OCI-LY1 (cell line): ENCODE data around the gene KAT2B.

Experiments used
- H2AFZ ChIP-seq: fragments of 200-600 bp; sonication (generic), shearing (Covaris generic); 2 replicates; pipeline ENCODE4 v1.6.0; 2014; ENCODE audit warnings: antibody characterized with exemption, mild to moderate bottlenecking, low read length
- H3F3A ChIP-seq: fragments of 200-600 bp; sonication (generic), shearing (Covaris generic); 2 replicates; pipeline ENCODE4 v1.6.0; 2014; ENCODE audit warnings: mild to moderate bottlenecking, antibody characterized with exemption, low read length, moderate library complexity; ENCODE audit not compliant: insufficient read depth
- H3K27ac ChIP-seq: fragments of 200-600 bp; sonication (generic); 2 replicates; pipeline ENCODE4 v1.5.1; 2014; ENCODE audit warnings: low read length, mixed run types, mild to moderate bottlenecking, low read depth; ENCODE audit not compliant: poor library complexity, severe bottlenecking
- H3K27me3 ChIP-seq: fragments of 200-600 bp; sonication (generic); 2 replicates; pipeline ENCODE4 v1.6.0; 2014; ENCODE audit warnings: antibody characterized with exemption, mild to moderate bottlenecking, low read length, moderate library complexity; ENCODE audit not compliant: insufficient read depth
- H3K36me3 ChIP-seq: fragments of 200-600 bp; sonication (generic); 2 replicates; pipeline ENCODE4 v1.6.1; 2014; ENCODE audit warnings: mild to moderate bottlenecking, antibody characterized with exemption, low read length, moderate library complexity, mixed read lengths; ENCODE audit not compliant: insufficient read depth
- H3K4me1 ChIP-seq: fragments of 200-600 bp; sonication (generic); 2 replicates; pipeline ENCODE4 v1.5.1; 2014; ENCODE audit warnings: mild to moderate bottlenecking, low read length, moderate library complexity; ENCODE audit not compliant: insufficient read depth, severe bottlenecking
- H3K4me2 ChIP-seq: fragments of 200-600 bp; sonication (generic), shearing (Covaris generic); 2 replicates; pipeline ENCODE4 v1.6.1; 2014; ENCODE audit warnings: low read length
- H3K4me3 ChIP-seq: fragments of 200-600 bp; sonication (generic); 2 replicates; pipeline ENCODE4 v1.5.1; 2014; ENCODE audit warnings: low read length, low read depth, mild to moderate bottlenecking, mixed read lengths; ENCODE audit not compliant: poor library complexity, severe bottlenecking
- H3K79me2 ChIP-seq: fragments of 200-600 bp; shearing (Covaris generic); 2 replicates; pipeline ENCODE4 v1.6.1; 2016; ENCODE audit warnings: mixed run types, low read length, mixed read lengths; ENCODE audit not compliant: insufficient read depth
- H3K9ac ChIP-seq: fragments of 200-600 bp; sonication (generic), shearing (Covaris generic); 2 replicates; pipeline ENCODE4 v1.6.1; 2014; ENCODE audit warnings: mild to moderate bottlenecking, low read length, mixed read lengths
- H3K9me2 ChIP-seq: fragments of 200-600 bp; sonication (generic), shearing (Covaris generic); 2 replicates; pipeline ENCODE4 v1.6.1; 2014; ENCODE audit warnings: low read depth, mild to moderate bottlenecking, low read length, mixed read lengths
- H3K9me3 ChIP-seq: fragments of 200-600 bp; shearing (Covaris generic); 2 replicates; pipeline ENCODE4 v1.6.1; 2014; ENCODE audit warnings: low read length, mixed read lengths
- H4K20me1 ChIP-seq: fragments of 200-600 bp; sonication (generic), shearing (Covaris generic); 2 replicates; pipeline ENCODE4 v1.6.0; 2016; ENCODE audit warnings: mild to moderate bottlenecking, low read length; ENCODE audit not compliant: insufficient read depth
- EZH2 ChIP-seq: fragments of 200-600 bp; sonication (generic), shearing (Covaris generic); IDR thresholded peaks from 2 replicates; pipeline ENCODE4 v1.8.0; 2017; ENCODE audit warnings: borderline replicate concordance, mixed run types, mild to moderate bottlenecking, antibody characterized with exemption, low read length, moderate library complexity, mixed read lengths
- TF ChIP-seq, protein P1 (sequence below): fragments of 200-600 bp; sonication (generic), shearing (Covaris generic); IDR thresholded peaks from 2 replicates; pipeline ENCODE4 v1.5.1; 2017; ENCODE audit warnings: mild to moderate bottlenecking, antibody characterized with exemption, low read length, moderate library complexity, mixed read lengths

The KAT2B gene

DNA sequence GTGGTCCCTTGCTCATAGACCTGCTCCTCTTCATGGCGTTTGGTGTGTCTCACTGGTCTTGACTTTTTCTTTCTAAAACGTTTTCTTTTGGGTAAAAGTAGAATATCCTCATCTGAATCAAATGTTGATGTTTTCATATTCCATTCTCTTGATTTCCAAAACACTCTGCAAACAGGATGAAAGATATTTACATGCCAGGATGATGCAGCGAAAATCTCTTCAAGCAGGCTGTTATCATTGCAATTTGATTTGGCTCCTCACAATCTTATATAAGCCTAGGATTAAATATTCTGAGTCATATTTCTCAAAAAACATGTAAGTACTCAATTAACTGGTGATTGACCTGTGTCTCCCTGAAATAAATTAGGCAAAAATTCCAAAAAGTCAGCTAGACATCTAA, 38.3 kb upstream of the KAT2B start:
- H4K20me1 ChIP-seq, result no peaks in the 10 kb centered on the region
- H3K27me3 ChIP-seq, result no peaks in the 10 kb centered on the region
- TF ChIP-seq, protein P1, sequence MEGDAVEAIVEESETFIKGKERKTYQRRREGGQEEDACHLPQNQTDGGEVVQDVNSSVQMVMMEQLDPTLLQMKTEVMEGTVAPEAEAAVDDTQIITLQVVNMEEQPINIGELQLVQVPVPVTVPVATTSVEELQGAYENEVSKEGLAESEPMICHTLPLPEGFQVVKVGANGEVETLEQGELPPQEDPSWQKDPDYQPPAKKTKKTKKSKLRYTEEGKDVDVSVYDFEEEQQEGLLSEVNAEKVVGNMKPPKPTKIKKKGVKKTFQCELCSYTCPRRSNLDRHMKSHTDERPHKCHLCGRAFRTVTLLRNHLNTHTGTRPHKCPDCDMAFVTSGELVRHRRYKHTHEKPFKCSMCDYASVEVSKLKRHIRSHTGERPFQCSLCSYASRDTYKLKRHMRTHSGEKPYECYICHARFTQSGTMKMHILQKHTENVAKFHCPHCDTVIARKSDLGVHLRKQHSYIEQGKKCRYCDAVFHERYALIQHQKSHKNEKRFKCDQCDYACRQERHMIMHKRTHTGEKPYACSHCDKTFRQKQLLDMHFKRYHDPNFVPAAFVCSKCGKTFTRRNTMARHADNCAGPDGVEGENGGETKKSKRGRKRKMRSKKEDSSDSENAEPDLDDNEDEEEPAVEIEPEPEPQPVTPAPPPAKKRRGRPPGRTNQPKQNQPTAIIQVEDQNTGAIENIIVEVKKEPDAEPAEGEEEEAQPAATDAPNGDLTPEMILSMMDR, result no peak
- TF ChIP-seq EZH2, result no peak
- H3K4me1 ChIP-seq, result no peaks in the 10 kb centered on the region
- no peak overlapping the region for H3K4me3 ChIP-seq
- H3K27ac ChIP-seq, result no peak overlapping the region
- H3K9ac ChIP-seq, result no peak overlapping the region
- H3K9me3 ChIP-seq, result no peaks in the 10 kb centered on the region
- no peaks in the 10 kb centered on the region for H3K79me2 ChIP-seq
- H3K36me3 ChIP-seq, result no peaks in the 10 kb centered on the region
- H3K4me2 ChIP-seq, result no peak overlapping the region
- H3K9me2 ChIP-seq, result no peaks in the 10 kb centered on the region
- no peak overlapping the region for H2AFZ ChIP-seq
- H3F3A ChIP-seq, result no peaks in the 10 kb centered on the region

DNA sequence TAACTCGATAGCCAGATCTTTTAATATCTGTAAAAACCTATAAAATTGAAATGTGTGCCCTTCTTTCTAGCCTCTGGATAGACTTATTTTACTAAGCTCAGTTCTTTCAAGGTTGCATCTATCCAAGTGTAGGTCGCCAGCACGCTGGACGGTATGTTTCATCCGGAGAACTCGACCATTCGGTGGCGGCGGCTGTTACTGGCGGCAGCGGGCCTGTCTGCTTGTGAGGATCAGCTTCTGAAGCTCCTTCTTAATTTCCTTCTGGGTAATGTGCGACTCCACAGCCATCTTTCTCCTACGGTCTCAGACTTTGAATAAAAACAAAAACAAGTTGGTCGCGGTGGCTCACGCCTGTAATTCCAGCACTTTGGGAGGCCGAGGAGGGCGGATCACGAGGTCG, 32.3 kb upstream of the KAT2B start:
- H3K4me2 ChIP-seq, result no peak overlapping the region
- no peaks in the 10 kb centered on the region for H3K36me3 ChIP-seq
- no peak overlapping the region for H3K4me3 ChIP-seq
- H2AFZ ChIP-seq, result no peak overlapping the region
- no peaks in the 10 kb centered on the region for H3K4me1 ChIP-seq
- no peak overlapping the region for H3K27ac ChIP-seq
- no peaks in the 10 kb centered on the region for H3K9me2 ChIP-seq
- no peaks in the 10 kb centered on the region for H4K20me1 ChIP-seq
- no peaks in the 10 kb centered on the region for H3K27me3 ChIP-seq
- no peaks in the 10 kb centered on the region for H3F3A ChIP-seq
- no peak for TF ChIP-seq EZH2
- TF ChIP-seq, protein P1, result no peak
- H3K79me2 ChIP-seq, result no peaks in the 10 kb centered on the region
- H3K9ac ChIP-seq, result no peak overlapping the region
- no peaks in the 10 kb centered on the region for H3K9me3 ChIP-seq

GRCh38 chr3:20008646-20009045, 31.6 kb upstream of the KAT2B start:
- no peaks in the 10 kb centered on the region for H4K20me1 ChIP-seq
- H3K79me2 ChIP-seq, result no peaks in the 10 kb centered on the region
- H3K27me3 ChIP-seq, result no peaks in the 10 kb centered on the region
- H3K9me2 ChIP-seq, result no peaks in the 10 kb centered on the region
- no peak overlapping the region for H2AFZ ChIP-seq
- no peaks in the 10 kb centered on the region for H3K36me3 ChIP-seq
- H3K9me3 ChIP-seq, result no peaks in the 10 kb centered on the region
- no peak overlapping the region for H3K27ac ChIP-seq
- TF ChIP-seq, protein P1, result no peak
- TF ChIP-seq EZH2, result no peak
- H3K4me2 ChIP-seq, result no peak overlapping the region
- H3K4me1 ChIP-seq, result no peaks in the 10 kb centered on the region
- no peaks in the 10 kb centered on the region for H3F3A ChIP-seq
- no peak overlapping the region for H3K9ac ChIP-seq
- no peak overlapping the region for H3K4me3 ChIP-seq
